NT2/D1 (cell line): Measurements from ENCODE around the gene FIBCD1.

ENCODE experiments used
- DNase-seq: peaks from one replicate; pipeline ENCODE4 v3.0.0-alpha.2; 2011; ENCODE audit warnings: low read depth, low spot score
- H3K27me3 ChIP-seq: 2 replicates; pipeline ENCODE4 v1.6.0; 2011; ENCODE audit warnings: mild to moderate bottlenecking; ENCODE audit not compliant: insufficient read length, insufficient read depth
- H3K36me3 ChIP-seq: 2 replicates; pipeline ENCODE4 v1.6.1; 2011; ENCODE audit warnings: mild to moderate bottlenecking, low read length, mixed read lengths; ENCODE audit not compliant: insufficient read depth, insufficient read length
- H3K4me1 ChIP-seq: 2 replicates; pipeline ENCODE4 v1.5.1; 2011; ENCODE audit not compliant: insufficient read depth, insufficient read length
- H3K4me3 ChIP-seq: 2 replicates; pipeline ENCODE4 v1.5.1; 2011; ENCODE audit warnings: low read depth; ENCODE audit not compliant: insufficient read length
- H3K9ac ChIP-seq: 2 replicates; pipeline ENCODE4 v1.6.0; 2011; ENCODE audit warnings: low read depth; ENCODE audit not compliant: insufficient read length
- H3K9me3 ChIP-seq: 2 replicates; pipeline ENCODE4 v1.5.1; 2011; ENCODE audit warnings: mild to moderate bottlenecking, low read length; ENCODE audit not compliant: insufficient read depth
- SUZ12 ChIP-seq: IDR thresholded peaks from 2 replicates; pipeline ENCODE4 v1.6.1; 2011; ENCODE audit not compliant: insufficient read length, insufficient read depth; ENCODE audit errors: extremely low read depth
- YY1 ChIP-seq: IDR thresholded peaks from 2 replicates; pipeline ENCODE4 v1.6.1; 2011; ENCODE audit not compliant: insufficient read length, insufficient read depth
- ZNF274 ChIP-seq: IDR thresholded peaks from 2 replicates; pipeline ENCODE4 v1.6.1; 2011; ENCODE audit warnings: mild to moderate bottlenecking, low read depth, low read length

FIBCD1 gene, protein sequence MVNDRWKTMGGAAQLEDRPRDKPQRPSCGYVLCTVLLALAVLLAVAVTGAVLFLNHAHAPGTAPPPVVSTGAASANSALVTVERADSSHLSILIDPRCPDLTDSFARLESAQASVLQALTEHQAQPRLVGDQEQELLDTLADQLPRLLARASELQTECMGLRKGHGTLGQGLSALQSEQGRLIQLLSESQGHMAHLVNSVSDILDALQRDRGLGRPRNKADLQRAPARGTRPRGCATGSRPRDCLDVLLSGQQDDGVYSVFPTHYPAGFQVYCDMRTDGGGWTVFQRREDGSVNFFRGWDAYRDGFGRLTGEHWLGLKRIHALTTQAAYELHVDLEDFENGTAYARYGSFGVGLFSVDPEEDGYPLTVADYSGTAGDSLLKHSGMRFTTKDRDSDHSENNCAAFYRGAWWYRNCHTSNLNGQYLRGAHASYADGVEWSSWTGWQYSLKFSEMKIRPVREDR

DNA sequence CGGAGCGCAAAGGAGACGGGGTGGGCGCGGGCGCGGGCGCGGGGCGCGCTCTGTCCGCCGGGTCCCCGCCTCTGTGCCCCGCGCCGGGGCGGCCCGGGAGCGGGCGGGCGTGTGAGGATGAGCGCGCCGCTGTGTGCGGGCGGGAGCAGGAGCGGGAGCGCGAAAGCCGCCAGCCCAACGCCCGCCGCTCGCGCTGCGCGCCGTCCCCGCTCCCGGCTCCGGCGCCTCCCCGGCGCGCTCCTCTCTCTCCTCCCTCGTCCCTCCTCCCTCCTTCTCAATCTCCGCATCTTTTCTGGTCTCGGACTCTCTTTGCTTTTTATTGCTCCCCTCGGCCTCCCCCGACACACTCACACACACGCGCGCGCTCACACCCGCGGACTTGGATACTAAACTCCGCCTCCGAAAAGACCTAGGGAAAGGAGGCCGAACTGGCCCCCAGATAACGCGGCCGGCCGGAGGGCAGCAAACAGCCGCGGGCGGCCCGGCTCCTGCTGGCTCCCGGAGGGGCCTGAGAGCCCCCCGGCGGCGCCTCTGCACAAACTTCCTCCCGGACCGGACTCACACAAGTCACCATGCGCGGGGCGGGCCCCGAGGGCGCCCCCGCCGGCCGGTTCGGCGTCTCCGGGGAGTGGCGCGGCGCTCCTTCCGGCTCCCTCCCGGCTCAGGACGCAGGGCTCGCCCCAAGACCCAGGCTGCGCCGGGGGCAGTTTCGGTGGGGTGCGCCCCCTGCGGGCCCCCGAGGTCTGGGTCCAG is at the start of gene FIBCD1:
TSS of gene FIBCD1 (minus strand) at position 596 of the 753 bp plus-strand sequence. CDS start 640 bp downstream, outside the sequence.
- peak within 1 kb of the TSS; percentile 77 for H3K9ac ChIP-seq
- H3K27me3 ChIP-seq = peaks cover 52% of the 10 kb centered on the region
- peaks cover 27% of the 10 kb centered on the region for H3K4me1 ChIP-seq
- no peaks in the 10 kb centered on the region for H3K9me3 ChIP-seq
- TF ChIP-seq ZNF274 (no peak), SUZ12 (no peak), YY1 (no peak)
- no peaks in the 10 kb centered on the region for H3K36me3 ChIP-seq
- peak within 1 kb of the TSS; percentile 61 for H3K4me3 ChIP-seq
- no peak for DNase-seq

DNA sequence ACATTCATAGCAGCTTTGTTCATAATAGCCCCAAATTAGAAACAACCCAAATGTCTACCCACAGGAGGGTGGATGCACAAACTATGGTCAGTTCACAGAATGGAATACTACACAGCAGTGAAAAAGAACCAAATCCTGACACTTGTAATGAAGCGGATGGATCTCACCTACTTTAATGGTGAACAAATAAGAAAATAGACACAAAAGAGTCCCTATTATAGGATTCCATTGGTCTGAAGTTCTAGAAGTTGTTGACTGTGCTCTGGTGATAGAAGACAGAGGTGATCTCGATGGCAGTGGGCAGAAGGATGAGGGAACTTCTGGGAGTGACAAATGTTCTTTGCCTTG is 49.3 kb upstream of the FIBCD1 start:
- DNase-seq = no peak
- Histone ChIP-seq H3K27me3 (peaks cover 4% of the 10 kb centered on the region), H3K4me3 (no peak overlapping the region), H3K9me3 (no peaks in the 10 kb centered on the region), H3K4me1 (peaks cover 11% of the 10 kb centered on the region), H3K36me3 (no peaks in the 10 kb centered on the region), H3K9ac (no peak overlapping the region)
- no peak for TF ChIP-seq SUZ12
- no peak for TF ChIP-seq YY1
- TF ChIP-seq ZNF274 = no peak

- no peak for TF ChIP-seq SUZ12
- TF ChIP-seq ZNF274 = no peak
- no peak for TF ChIP-seq YY1
- H3K9ac ChIP-seq = no peak overlapping the region
- H3K9me3 ChIP-seq = no peaks in the 10 kb centered on the region
- H3K36me3 ChIP-seq = no peaks in the 10 kb centered on the region
- H3K27me3 ChIP-seq = peaks cover 4% of the 10 kb centered on the region
- peaks cover 11% of the 10 kb centered on the region for H3K4me1 ChIP-seq
- DNase-seq = no peak
- no peak overlapping the region for H3K4me3 ChIP-seq
These were observed 48.8 kb upstream of the FIBCD1 start for GRCh38 chr9:130987738-130988399.

DNA sequence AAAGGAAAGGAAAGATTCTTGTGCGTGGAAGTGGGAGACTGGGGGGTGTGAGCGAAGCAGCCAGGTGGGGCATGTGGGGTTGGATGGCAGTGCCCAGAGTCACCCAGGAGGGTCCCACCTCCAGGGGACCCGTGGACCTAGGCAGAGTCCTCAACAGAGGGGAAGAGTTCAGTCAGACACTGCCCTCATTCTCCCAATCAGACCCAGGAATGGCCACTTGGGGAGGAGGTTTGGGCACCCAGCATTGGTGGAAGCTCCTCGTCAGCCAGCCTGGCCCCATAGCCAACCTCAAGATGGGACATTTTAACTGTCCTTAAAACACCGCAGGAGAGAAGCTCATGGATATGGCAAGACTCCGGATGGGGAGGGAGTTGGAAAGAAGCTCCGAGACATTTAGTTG is 48.0 kb upstream of the FIBCD1 start:
- H3K27me3 ChIP-seq = peaks cover 2% of the 10 kb centered on the region
- H3K4me3 ChIP-seq = no peak overlapping the region
- no peaks in the 10 kb centered on the region for H3K36me3 ChIP-seq
- no peak for DNase-seq
- H3K4me1 ChIP-seq = peaks cover 11% of the 10 kb centered on the region
- no peak overlapping the region for H3K9ac ChIP-seq
- no peaks in the 10 kb centered on the region for H3K9me3 ChIP-seq
- TF ChIP-seq ZNF274 (no peak), SUZ12 (no peak), YY1 (no peak)

- peaks cover 14% of the 10 kb centered on the region for H3K4me1 ChIP-seq
- H3K9ac ChIP-seq = no peak overlapping the region
- TF ChIP-seq SUZ12 (no peak), YY1 (no peak), ZNF274 (no peak)
- no peaks in the 10 kb centered on the region for H3K36me3 ChIP-seq
- H3K4me3 ChIP-seq = no peak overlapping the region
- no peak for DNase-seq
- H3K9me3 ChIP-seq = no peaks in the 10 kb centered on the region
- peaks cover 2% of the 10 kb centered on the region for H3K27me3 ChIP-seq
These were observed 47.4 kb upstream of the FIBCD1 start for GRCh38 chr9:130986356-130986965.

DNA sequence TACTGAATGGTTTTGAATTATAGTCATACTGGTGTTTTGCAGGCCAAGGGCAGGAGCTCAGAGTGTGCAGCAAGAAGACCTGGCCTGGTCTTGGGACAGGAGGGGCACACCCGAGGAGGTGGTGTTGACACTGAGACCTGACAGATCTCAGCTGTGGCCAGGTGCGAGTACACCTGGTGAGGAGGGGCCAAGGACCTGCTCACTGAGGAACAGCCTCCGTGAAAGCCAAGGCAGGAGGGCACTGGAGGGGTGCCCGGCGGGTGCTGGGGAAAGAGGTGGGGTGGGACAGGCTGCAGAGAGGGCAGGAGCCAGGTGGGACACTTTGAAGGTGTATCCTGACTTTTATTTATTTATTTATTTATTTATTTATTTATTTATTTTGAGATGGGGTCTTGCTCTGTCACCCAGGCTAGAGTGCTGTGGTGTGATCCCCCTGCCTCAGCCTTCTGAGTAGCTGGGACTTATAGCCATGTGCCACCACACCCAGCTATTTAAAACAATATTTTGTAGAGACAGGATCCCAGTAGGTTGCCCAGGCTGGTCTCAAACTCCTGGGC is 46.6 kb upstream of the FIBCD1 start:
- peaks cover 14% of the 10 kb centered on the region for H3K4me1 ChIP-seq
- no peaks in the 10 kb centered on the region for H3K27me3 ChIP-seq
- no peaks in the 10 kb centered on the region for H3K9me3 ChIP-seq
- no peak overlapping the region for H3K9ac ChIP-seq
- no peak for TF ChIP-seq ZNF274
- no peak for TF ChIP-seq YY1
- TF ChIP-seq SUZ12 = no peak
- DNase-seq = no peak
- H3K4me3 ChIP-seq = no peak overlapping the region
- no peaks in the 10 kb centered on the region for H3K36me3 ChIP-seq
